ENCODE results near the gene ZNF738.
A peak's percentile ranks its signal among the peaks of the same experiment; 100 is the strongest.

ZNF738 gene

GRCh38 chr19:21396121-21396520, 37.3 kb downstream of the ZNF738 start:
- no peak overlapping the region for H4K91ac ChIP-seq (ENCODE audit: low read length)
- H2AK5ac ChIP-seq (ENCODE audit: low read length, severe bottlenecking) = no peak overlapping the region
- H3K79me1 ChIP-seq (replicated peaks; ENCODE audit: low read length, poor library complexity, severe bottlenecking) = peaks cover 12% of the 10 kb centered on the region
- H3K4ac ChIP-seq (ENCODE audit: low read depth in 1 of 2, low read length in 2 of 2) = no peak overlapping the region
- WGBS = 92% methylated on average over 10 of the region's 10 CpGs
- no peak overlapping the region for H3K9ac ChIP-seq (ENCODE audit: low read length)
- H4K8ac ChIP-seq (ENCODE audit: low read length) = no peak overlapping the region
- H3K36me3 ChIP-seq (ENCODE audit: control insufficient read depth in 1 of 2, insufficient read depth in 2 of 2, low read depth in 1 of 2, low read length in 2 of 2) = peaks cover 6 to 18% of the 10 kb centered on the region in 2 experiments
- H3K9me3 ChIP-seq (ENCODE audit: control insufficient read depth, low read length) = peaks cover 37% of the 10 kb centered on the region
- no peak overlapping the region for H2BK15ac ChIP-seq (ENCODE audit: low read depth, poor library complexity, severe bottlenecking)
- H3K4me1 ChIP-seq (ENCODE audit: control insufficient read depth, insufficient read depth, low read depth, low read length) = no peaks in the 10 kb centered on the region
- H3K4me2 ChIP-seq (ENCODE audit: low read length, poor library complexity, severe bottlenecking) = no peak overlapping the region
- no peak overlapping the region for H2AFZ ChIP-seq (ENCODE audit: low read depth, low read length)
- no peak overlapping the region for H2BK120ac ChIP-seq (ENCODE audit: low read depth, low read length)
- no peak overlapping the region for H3K27ac ChIP-seq (ENCODE audit: low read length, poor library complexity, severe bottlenecking)
- no peak overlapping the region for H2BK12ac ChIP-seq (ENCODE audit: low read length in 2 of 2)
- no peak for DNase-seq
- H3K14ac ChIP-seq (ENCODE audit: low read length in 2 of 2) = no peak overlapping the region
- no peak overlapping the region for H2BK5ac ChIP-seq (ENCODE audit: low read depth, low read length, poor library complexity, severe bottlenecking)
- peak overlapping the region in 1 of 2 experiments; percentile 92 for H3K4me3 ChIP-seq (ENCODE audit: insufficient read depth in 1 of 2, low read depth in 1 of 2, low read length in 2 of 2)
- H3K27me3 ChIP-seq (ENCODE audit: control insufficient read depth in 1 of 2, insufficient read depth in 1 of 2, low read length in 2 of 2) = no peaks in the 10 kb centered on the region
- H3K18ac ChIP-seq (ENCODE audit: low read depth in 1 of 2, low read length in 2 of 2) = no peak overlapping the region
- H3K23ac ChIP-seq (ENCODE audit: low read length in 2 of 2) = no peak overlapping the region

- H2BK120ac ChIP-seq (ENCODE audit: low read depth, low read length) = no peak within 1 kb of the TSS
- H3K36me3 ChIP-seq (ENCODE audit: control insufficient read depth in 1 of 2, insufficient read depth in 2 of 2, low read depth in 1 of 2, low read length in 2 of 2) = peaks cover 6 to 20% of the 10 kb centered on the region in 2 experiments
- peak within 1 kb of the TSS; percentile 62 for H3K27ac ChIP-seq (ENCODE audit: low read length, poor library complexity, severe bottlenecking)
- no peak within 1 kb of the TSS for H2BK12ac ChIP-seq (ENCODE audit: low read length in 2 of 2)
- no peak within 1 kb of the TSS for H4K91ac ChIP-seq (ENCODE audit: low read length)
- peak within 1 kb of the TSS; percentile 85 for H2AFZ ChIP-seq (ENCODE audit: low read depth, low read length)
- peak; percentile 96 for DNase-seq
- peak within 1 kb of the TSS; percentile 96 for H3K9ac ChIP-seq (ENCODE audit: low read length)
- H3K79me1 ChIP-seq (replicated peaks; ENCODE audit: low read length, poor library complexity, severe bottlenecking) = peaks cover 12% of the 10 kb centered on the region
- H3K4ac ChIP-seq (ENCODE audit: low read depth in 1 of 2, low read length in 2 of 2) = peak within 1 kb of the TSS in 1 of 2 experiments; percentile 24
- H3K14ac ChIP-seq (ENCODE audit: low read length in 2 of 2) = peak within 1 kb of the TSS in 1 of 2 experiments; percentile 97
- peak within 1 kb of the TSS; percentile 25 to 90 for H3K18ac ChIP-seq (ENCODE audit: low read depth in 1 of 2, low read length in 2 of 2)
- H3K9me3 ChIP-seq (ENCODE audit: control insufficient read depth, low read length) = peaks cover 37% of the 10 kb centered on the region
- no peaks in the 10 kb centered on the region for H3K4me1 ChIP-seq (ENCODE audit: control insufficient read depth, insufficient read depth, low read depth, low read length)
- peak within 1 kb of the TSS; percentile 16 for H2BK15ac ChIP-seq (ENCODE audit: low read depth, poor library complexity, severe bottlenecking)
- H3K27me3 ChIP-seq (ENCODE audit: control insufficient read depth in 1 of 2, insufficient read depth in 1 of 2, low read length in 2 of 2) = no peaks in the 10 kb centered on the region
- H4K8ac ChIP-seq (ENCODE audit: low read length) = peak within 1 kb of the TSS; percentile 14
- peak within 1 kb of the TSS in 1 of 2 experiments; percentile 93 for H3K23ac ChIP-seq (ENCODE audit: low read length in 2 of 2)
- H2BK5ac ChIP-seq (ENCODE audit: low read depth, low read length, poor library complexity, severe bottlenecking) = no peak within 1 kb of the TSS
- 0% methylated on average over 31 of the region's 31 CpGs for WGBS
- H3K4me3 ChIP-seq (ENCODE audit: insufficient read depth in 1 of 2, low read depth in 1 of 2, low read length in 2 of 2) = peak within 1 kb of the TSS; percentile 72 to 92
- peak within 1 kb of the TSS; percentile 91 for H3K4me2 ChIP-seq (ENCODE audit: low read length, poor library complexity, severe bottlenecking)
- no peak within 1 kb of the TSS for H2AK5ac ChIP-seq (ENCODE audit: low read length, severe bottlenecking)
Observed at GRCh38 chr19:21396893-21397572, 38.2 kb downstream of the ZNF738 start, which contains the start of gene ZNF493. Gene ZNF493, plus strand, starts transcription at chr19:21397133. Its CDS starts 105 bp downstream, at chr19:21397238.

GRCh38 chr19:21398851-21399250, 40.1 kb downstream of the ZNF738 start:
- H2BK12ac ChIP-seq (ENCODE audit: low read length in 2 of 2) = no peak overlapping the region
- no peak overlapping the region for H2AK5ac ChIP-seq (ENCODE audit: low read length, severe bottlenecking)
- peaks cover 6 to 38% of the 10 kb centered on the region in 2 experiments for H3K36me3 ChIP-seq (ENCODE audit: control insufficient read depth in 1 of 2, insufficient read depth in 2 of 2, low read depth in 1 of 2, low read length in 2 of 2)
- no peak overlapping the region for H3K4ac ChIP-seq (ENCODE audit: low read depth in 1 of 2, low read length in 2 of 2)
- 97% methylated on average over 5 of the region's 5 CpGs for WGBS
- H4K91ac ChIP-seq (ENCODE audit: low read length) = no peak overlapping the region
- H3K27ac ChIP-seq (ENCODE audit: low read length, poor library complexity, severe bottlenecking) = no peak overlapping the region
- no peak overlapping the region for H4K8ac ChIP-seq (ENCODE audit: low read length)
- no peak overlapping the region for H3K18ac ChIP-seq (ENCODE audit: low read depth in 1 of 2, low read length in 2 of 2)
- no peak overlapping the region for H3K4me2 ChIP-seq (ENCODE audit: low read length, poor library complexity, severe bottlenecking)
- no peak for DNase-seq
- H3K23ac ChIP-seq (ENCODE audit: low read length in 2 of 2) = no peak overlapping the region
- no peak overlapping the region for H2AFZ ChIP-seq (ENCODE audit: low read depth, low read length)
- H3K4me3 ChIP-seq (ENCODE audit: insufficient read depth in 1 of 2, low read depth in 1 of 2, low read length in 2 of 2) = peak overlapping the region in 1 of 2 experiments; percentile 92
- H2BK5ac ChIP-seq (ENCODE audit: low read depth, low read length, poor library complexity, severe bottlenecking) = no peak overlapping the region
- no peak overlapping the region for H2BK120ac ChIP-seq (ENCODE audit: low read depth, low read length)
- H3K14ac ChIP-seq (ENCODE audit: low read length in 2 of 2) = no peak overlapping the region
- no peaks in the 10 kb centered on the region for H3K27me3 ChIP-seq (ENCODE audit: control insufficient read depth in 1 of 2, insufficient read depth in 1 of 2, low read length in 2 of 2)
- H2BK15ac ChIP-seq (ENCODE audit: low read depth, poor library complexity, severe bottlenecking) = no peak overlapping the region
- peaks cover 40% of the 10 kb centered on the region for H3K9me3 ChIP-seq (ENCODE audit: control insufficient read depth, low read length)
- H3K4me1 ChIP-seq (ENCODE audit: control insufficient read depth, insufficient read depth, low read depth, low read length) = no peaks in the 10 kb centered on the region
- no peak overlapping the region for H3K9ac ChIP-seq (ENCODE audit: low read length)
- H3K79me1 ChIP-seq (replicated peaks; ENCODE audit: low read length, poor library complexity, severe bottlenecking) = peaks cover 25% of the 10 kb centered on the region

DNA sequence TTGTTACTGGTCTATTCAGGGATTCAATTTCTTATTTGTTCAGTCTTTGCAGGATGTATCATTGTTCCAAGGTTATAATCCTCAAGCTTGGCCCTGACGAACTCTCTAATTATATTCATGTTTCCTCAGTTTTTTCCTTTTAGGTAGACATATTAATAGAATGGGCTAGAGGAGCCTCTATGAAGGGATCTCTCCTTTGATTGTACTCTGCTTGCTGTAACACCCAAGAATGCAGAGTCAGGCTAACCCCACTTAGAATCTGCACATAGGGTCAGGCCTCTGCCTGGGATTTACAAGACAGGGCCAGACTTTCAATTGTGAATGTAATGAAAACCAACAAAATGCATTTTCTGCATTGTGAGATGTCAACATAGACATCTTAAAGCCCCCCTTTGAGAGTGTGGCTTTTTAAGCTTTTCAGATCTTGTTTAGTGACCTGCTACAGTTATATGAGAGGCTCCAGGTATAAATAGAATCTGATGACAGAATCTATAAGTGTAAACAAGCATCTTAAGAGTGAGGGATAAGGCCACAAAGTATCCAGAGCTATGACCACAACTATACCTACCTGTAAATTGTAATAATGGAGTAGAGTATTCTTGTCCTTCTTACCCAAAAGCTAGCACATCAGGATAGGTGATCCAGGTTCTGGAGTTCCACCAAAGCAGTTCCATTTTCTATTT, 43.6 kb downstream of the ZNF738 start:
- no peak for DNase-seq
- peak overlapping the region in 1 of 2 experiments; percentile 44 for H3K4me3 ChIP-seq (ENCODE audit: insufficient read depth in 1 of 2, low read depth in 1 of 2, low read length in 2 of 2)
- H2BK120ac ChIP-seq (ENCODE audit: low read depth, low read length) = no peak overlapping the region
- no peaks in the 10 kb centered on the region for H3K27me3 ChIP-seq (ENCODE audit: control insufficient read depth in 1 of 2, insufficient read depth in 1 of 2, low read length in 2 of 2)
- no peak overlapping the region for H2AK5ac ChIP-seq (ENCODE audit: low read length, severe bottlenecking)
- H2BK15ac ChIP-seq (ENCODE audit: low read depth, poor library complexity, severe bottlenecking) = no peak overlapping the region
- H2BK5ac ChIP-seq (ENCODE audit: low read depth, low read length, poor library complexity, severe bottlenecking) = no peak overlapping the region
- no peak overlapping the region for H3K4ac ChIP-seq (ENCODE audit: low read depth in 1 of 2, low read length in 2 of 2)
- no peak overlapping the region for H4K8ac ChIP-seq (ENCODE audit: low read length)
- no peak overlapping the region for H4K91ac ChIP-seq (ENCODE audit: low read length)
- peaks cover 60% of the 10 kb centered on the region for H3K9me3 ChIP-seq (ENCODE audit: control insufficient read depth, low read length)
- no peak overlapping the region for H2AFZ ChIP-seq (ENCODE audit: low read depth, low read length)
- H3K79me1 ChIP-seq (replicated peaks; ENCODE audit: low read length, poor library complexity, severe bottlenecking) = peaks cover 27% of the 10 kb centered on the region
- WGBS = no CpG with 5 or more reads among the region's 1 CpG
- H3K9ac ChIP-seq (ENCODE audit: low read length) = no peak overlapping the region
- H3K23ac ChIP-seq (ENCODE audit: low read length in 2 of 2) = no peak overlapping the region
- H3K14ac ChIP-seq (ENCODE audit: low read length in 2 of 2) = no peak overlapping the region
- H3K27ac ChIP-seq (ENCODE audit: low read length, poor library complexity, severe bottlenecking) = no peak overlapping the region
- peaks cover 16 to 67% of the 10 kb centered on the region in 2 experiments for H3K36me3 ChIP-seq (ENCODE audit: control insufficient read depth in 1 of 2, insufficient read depth in 2 of 2, low read depth in 1 of 2, low read length in 2 of 2)
- H3K4me2 ChIP-seq (ENCODE audit: low read length, poor library complexity, severe bottlenecking) = no peak overlapping the region
- H3K4me1 ChIP-seq (ENCODE audit: control insufficient read depth, insufficient read depth, low read depth, low read length) = no peaks in the 10 kb centered on the region
- no peak overlapping the region for H2BK12ac ChIP-seq (ENCODE audit: low read length in 2 of 2)
- no peak overlapping the region for H3K18ac ChIP-seq (ENCODE audit: low read depth in 1 of 2, low read length in 2 of 2)

All from mesenchymal stem cell (in vitro differentiated cells and primary cell).